SKM-1 (cell line): ENCODE results near the gene RHEX.
"Not testable (repeated sequence)": the region's sequence is repeated elsewhere in the genome, so short reads cannot be mapped to it uniquely, and the experiment has no call there.

Source experiments
- DNase-seq: peaks from one replicate; lab custom pipeline; 2025; ENCODE audit not compliant: unreplicated experiment; lab: John Stamatoyannopoulos, UW

RHEX gene, protein sequence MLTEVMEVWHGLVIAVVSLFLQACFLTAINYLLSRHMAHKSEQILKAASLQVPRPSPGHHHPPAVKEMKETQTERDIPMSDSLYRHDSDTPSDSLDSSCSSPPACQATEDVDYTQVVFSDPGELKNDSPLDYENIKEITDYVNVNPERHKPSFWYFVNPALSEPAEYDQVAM

DNA sequence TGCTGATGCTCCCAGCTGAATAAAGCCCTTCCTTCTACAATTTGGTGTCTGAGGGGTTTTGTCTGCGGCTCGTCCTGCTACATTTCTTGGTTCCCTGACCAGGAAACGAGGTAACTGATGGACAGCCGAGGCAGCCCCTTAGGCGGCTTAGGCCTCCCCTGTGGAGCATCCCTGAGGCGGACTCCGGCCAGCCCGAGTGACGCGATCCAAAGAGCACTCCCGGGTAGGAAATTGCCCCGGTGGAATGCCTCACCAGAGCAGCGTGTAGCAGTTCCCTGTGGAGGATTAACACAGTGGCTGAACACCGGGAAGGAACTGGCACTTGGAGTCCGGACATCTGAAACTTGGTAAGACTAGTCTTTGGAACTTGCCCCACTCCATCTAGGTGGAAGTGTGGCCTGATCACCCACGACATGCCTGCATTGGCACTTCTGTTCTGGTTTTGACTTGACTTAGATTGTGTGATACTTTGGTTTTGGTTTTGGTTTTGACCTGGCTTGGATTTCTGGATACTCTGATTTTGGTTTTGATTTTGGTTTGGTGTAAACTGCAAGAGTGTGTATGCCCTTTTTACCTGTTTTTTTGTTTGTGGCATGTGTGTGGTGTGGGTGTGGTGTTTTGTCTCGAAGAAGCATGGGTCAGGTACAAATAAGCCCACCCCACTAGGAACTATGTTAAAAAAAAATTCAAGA, at the start of gene RHEX:
Gene RHEX, plus strand, starts transcription at position 255 of the 692 bp plus-strand sequence. CDS start 44,656 bp downstream, outside the sequence.
- DNase-seq, result not testable (repeated sequence)

DNA sequence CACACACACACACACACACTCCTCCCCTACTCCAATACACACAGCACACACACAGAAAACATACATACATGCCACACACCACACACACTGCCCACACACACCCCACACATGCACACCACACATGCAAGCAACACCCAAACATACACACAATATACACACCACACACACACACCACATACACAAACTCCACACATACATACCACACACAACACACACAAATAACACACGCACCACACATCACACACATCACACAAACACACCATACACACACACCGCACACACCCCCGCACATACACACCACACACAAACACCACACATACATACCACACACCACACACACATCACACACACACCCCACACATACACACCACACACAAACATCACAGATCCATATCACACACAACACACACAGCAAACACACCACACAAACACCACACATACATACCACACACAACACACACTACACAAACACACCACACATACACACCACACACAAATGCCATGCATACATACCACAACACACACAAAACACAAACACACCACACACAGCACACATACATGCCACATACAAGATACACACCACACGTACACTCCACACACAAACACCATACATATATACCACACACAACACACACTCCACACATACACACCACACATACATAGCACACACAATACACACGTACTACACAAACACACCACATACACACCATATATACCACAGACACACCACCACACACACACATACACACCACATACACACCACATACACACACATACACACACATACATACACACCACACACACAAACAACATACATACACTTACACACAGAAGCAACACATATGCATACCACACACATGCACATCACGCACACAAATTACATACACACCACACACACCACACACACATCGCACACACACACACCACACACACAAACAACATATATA, 48.8 kb upstream of the RHEX start:
- no peak for DNase-seq

DNA sequence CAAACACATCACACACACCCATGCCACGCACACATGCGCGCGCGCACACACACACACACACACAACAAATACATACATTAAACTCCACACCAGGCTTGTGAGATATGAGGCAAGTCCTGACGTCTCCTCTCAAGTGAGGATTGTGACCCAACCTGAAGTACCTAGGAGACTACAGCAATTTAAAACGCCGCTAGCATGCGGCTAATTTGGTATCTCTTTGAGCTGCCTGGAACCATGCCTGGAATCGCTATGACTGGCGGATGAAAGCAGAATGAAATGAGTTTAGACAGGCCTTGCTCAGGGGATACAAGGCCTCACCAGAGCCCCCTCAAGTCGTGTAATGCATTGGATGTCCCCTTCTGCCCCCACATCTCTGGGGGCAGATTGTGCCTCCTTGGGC, 48.1 kb upstream of the RHEX start:
- no peak for DNase-seq

DNA sequence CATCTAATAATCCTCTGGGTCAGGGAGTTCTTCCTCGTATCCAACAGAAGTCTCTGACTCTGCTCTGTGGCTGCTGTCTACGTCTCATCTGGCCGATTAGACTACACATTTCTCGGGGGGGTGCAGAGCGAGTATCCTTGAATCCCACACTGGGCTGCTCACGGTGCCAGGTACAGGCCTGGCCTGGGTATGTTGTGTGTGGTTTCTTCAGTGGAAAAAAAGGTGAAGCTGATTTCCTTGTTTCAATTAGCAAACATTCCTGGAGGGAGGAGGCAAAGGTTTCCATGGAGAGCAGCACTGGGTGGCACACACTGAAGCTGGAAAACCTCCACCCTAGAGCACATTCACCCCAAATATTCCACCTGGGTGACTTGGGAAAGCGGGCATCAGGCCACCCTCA, 47.7 kb upstream of the RHEX start:
- no peak for DNase-seq

DNA sequence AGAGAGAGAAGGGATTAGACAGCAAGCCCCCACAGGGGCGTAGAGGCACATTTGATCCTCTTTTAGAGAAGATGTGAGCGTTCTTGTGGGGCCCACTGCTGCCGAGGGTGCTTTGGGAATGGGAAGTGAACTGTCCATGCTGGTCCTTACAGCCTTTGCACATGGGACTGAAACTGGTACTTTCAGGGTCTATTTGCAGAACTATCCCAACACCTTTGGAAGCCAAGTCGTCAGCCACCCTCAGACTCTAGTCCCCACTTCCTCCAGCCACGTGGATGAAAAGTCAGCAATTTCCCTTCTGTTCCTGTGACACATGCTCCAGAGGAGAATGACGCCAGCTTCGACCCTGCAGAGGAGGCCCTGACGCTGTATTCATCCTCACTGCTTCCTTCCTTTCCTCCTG, 47.2 kb upstream of the RHEX start:
- DNase-seq, result no peak

DNA sequence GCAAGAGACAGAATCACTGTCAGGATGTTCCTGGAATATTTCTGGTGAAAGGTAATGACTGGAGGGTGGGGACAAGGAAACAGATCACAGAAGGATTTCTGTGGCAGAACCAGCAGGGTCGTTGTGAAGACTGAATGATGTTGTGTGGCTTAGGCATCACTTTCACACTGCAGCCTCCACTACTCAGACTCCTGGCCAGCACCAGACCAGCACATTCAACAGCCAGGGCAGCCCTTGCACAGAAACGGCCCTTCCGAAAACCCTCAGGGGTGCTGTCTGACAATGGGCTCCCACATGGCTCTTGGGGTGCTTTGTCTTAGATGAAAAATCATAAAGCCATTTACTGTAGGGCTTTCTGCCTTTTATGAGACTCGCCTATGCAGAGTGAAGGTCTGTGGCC, 46.0 kb upstream of the RHEX start:
- no peak for DNase-seq

DNA sequence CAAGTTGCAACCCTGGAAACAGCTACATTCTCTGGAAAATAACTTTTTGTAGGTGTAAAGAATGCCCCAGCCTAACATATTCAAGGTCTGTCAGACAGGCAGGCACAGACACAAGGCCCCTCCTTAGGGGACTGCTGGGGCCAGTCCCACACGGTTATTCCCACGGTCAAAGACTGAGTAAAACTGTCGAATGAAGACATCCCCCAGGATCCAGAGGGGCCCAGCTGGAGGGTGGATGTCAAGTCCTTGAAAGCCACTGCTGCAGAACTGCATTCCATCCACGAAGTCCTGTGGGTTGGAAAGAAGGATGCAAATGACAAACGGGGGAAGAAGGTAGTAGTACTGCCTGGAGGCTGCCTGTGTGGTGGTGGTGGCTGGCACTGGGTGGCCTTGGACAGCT, 42.9 kb upstream of the RHEX start:
- DNase-seq, result no peak

DNA sequence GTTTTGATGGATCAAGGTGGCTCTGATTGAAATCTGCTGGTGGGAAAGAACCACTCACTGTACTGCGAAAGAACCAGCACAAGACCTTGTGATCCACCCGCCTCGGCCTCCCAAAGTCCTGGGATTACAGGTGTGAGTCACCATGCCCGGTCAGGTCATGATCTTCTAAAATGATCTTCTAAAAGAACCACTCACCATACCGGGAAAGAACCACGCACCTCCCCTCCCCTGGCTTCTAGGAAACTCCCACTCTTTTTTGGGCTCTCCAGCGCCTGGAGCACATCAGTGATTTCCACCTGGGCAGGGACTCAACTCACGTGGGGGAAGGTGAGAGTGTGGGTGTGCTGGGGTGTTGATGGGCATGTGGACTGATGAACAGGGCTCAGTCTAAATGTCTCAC, 41.9 kb upstream of the RHEX start:
- no peak for DNase-seq

DNA sequence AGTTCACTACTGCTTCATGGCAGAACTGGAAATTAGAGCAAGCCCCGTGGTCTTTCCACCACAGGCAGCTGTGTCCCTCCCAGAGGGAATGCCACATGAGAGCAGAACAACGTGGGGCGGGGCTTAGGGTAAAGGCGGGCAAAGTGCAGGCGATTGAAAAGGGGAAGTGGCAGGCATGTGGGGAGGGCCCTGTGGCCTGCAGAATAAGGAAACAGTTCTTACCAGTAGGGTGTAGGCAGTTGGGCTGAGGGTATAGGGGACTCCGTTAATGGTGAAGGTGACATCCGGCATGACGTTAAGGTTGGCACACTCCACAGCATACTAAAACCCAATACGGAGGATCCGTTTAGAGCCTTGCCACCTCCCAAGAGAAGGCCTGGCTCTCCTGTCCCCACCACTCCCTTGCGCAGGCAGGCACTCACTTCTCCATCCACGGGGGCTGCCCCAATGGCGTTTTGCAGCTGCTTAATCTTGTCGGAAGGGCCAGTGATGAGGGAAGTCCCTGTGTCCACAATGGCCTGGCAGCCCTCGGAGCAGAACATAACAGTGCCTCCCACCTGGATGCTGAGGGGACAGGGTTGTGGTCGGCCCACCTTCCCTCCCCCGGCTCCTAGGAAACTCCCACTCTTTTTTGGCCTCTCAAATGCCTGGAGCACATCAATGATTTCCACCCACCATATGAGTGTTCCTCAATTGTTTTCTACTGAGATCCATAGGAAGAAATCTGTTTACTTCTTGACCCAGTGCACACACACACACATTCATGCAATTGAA, 40.7 kb upstream of the RHEX start:
- DNase-seq, result peak; percentile 100

DNA sequence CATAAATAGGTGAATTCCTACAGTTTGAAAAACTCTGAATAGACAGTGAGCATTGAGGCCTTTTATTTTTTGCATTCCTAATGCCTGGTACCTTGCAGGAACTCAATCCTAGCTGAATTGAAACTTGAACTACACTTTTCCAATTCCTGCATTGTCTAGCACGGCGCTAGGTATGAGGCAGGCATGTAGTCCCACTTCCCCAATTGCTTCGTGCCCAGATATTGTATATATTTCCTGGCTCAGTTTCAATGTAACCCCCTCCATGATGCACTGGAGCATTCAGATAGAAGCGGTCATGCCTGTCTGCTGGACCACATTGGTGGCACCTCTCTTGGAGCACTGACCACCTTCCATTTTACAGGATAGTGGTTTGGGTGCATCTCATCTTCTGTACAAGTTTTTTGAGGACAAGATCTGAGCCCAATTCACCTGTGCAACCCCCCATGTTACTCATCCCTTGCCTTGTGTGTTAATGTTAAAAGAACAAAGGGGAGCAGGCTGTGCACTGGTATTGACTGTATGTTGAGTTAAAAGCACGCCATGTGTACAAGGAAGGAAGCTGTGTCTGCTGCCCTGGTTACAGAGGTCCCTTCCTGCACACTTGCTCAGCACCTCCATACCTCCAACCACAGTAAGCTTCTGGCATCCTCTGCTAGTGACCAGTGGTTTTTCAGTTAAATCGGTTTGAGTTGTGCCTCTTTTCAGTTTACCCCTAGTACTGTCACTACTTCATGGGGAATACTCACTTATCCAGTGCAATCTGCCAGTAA, 39.8 kb upstream of the RHEX start:
- no peak for DNase-seq

DNA sequence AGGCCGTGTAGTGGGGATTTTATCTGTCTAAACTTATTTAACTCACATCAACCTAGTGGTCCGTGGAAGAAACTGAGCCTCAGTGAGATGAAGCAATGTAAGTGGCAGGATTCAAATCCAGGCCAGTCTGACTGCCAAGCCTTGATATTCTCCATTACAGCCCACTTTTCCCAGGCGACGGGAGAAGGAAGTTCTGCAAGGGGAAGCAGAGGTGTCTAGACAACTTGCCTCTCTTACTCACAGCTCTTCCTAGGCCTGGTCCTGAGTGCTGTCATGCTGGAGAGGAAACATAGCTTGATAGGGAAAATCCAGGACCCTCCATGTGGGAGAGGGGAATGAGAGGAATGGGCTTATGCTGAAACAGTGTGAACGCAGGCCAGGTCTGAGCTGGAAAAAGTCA, 38.4 kb upstream of the RHEX start:
- no peak for DNase-seq

DNA sequence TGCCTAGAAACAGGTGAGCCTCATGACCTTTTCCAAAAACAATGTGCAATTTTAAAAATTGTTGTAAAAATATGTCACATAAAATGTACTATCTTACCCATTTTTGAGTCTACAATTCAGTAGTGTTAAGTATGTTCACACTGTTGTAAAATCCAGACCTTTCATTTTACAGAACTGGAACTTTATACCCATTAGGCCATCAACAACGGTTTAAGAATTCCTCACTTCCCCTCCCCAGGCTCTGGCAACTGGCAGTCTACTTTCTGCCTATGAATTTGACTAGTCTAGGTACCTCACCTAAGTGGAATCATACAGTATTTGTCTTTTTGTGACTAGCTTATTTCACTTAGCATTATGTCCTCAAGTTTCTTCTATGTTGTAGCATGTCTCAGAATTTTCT, 37.9 kb upstream of the RHEX start:
- DNase-seq, result no peak

DNA sequence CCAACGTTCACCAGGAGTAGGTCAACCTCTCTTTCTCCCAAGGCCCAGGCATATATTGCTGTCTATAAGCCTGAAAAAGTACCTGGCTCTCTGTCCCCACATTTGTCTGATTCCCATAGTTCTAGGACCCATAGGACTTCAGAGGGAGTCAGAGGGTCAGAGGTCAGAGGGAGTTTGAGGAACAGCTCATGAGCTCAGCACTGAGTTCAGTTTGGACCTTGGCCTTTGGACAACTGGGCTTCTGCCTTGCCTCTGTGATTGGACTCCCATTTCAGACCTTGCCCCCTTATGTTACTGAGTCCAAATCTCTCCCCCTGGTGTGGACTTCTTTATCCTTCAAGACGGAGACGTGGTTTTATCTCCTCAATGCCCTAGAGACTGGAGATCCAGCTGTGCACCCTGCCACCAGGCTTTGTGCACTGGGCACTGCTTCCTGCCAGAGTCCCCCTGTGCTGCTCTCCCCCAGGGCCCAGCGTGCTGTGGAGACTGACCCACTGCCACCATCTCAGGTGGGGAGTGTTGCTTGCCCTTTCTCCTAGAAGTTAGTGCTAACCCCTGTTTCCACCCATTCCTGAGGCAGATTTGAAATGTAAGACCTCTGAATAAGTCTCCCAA, 32.5 kb upstream of the RHEX start:
- DNase-seq, result no peak

DNA sequence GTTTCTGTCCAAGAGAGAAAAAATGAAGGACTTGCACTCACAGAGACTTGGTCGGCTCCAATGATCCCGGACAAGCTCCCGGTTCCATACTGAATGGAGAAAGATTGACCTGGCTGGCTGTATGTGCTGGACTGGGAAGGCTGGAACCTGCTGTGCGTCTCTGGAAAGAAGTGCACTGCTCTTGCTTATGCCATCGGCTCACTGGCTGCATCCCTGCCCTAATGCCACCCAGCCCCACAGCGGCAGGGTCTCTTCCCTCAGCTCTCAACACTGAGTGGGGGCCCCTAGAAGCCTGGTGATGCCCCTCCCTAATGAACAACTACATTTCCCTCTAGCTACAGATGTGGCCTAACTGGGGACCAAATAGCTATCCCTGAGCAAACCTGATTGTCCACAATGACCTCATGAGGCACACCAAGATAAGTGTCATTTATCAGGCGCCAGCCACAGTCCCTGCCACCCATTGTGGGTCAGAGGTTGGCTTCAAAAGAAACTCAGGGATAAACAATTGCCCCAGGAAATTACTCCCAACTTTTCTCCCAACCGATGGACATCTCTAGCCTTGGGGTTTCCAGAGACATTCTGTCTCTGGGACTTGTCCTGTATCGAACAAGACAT, 31.9 kb upstream of the RHEX start:
- no peak for DNase-seq

DNA sequence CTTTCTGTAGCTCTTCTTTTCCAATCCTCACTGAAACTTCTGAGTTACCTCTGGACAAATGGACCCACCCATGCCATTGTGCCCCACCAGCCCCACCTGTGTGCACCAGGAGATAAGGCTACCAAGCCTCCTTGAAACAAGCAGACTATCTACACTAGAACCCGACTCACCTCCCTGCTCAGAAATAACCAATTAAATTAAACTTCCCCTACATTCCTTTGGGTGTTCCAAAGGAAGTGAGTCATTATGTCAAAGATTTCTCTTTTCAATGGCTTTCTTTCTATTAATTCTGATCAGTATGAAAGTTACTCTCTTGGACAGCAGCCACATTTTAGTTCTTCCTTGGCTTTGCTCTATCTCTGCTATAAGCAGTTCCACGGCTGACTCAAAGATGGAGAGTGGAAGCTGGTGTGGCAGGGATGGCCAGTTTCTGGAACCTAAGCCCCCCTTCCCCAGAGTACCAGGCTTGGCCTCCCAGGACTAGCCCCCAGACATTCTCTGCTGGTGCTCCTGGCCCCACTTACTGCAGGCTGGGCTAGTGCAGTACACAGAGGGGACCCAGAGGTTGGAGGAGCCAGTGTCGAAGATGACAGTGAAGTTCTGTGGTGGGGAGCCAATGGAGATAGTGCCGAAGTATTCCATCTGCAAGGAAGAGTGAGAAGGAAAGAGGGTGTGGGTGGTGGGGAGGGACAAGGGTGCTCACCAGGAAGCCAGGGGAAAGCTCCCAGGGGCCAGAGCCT, 31.2 kb upstream of the RHEX start:
- no peak for DNase-seq

DNA sequence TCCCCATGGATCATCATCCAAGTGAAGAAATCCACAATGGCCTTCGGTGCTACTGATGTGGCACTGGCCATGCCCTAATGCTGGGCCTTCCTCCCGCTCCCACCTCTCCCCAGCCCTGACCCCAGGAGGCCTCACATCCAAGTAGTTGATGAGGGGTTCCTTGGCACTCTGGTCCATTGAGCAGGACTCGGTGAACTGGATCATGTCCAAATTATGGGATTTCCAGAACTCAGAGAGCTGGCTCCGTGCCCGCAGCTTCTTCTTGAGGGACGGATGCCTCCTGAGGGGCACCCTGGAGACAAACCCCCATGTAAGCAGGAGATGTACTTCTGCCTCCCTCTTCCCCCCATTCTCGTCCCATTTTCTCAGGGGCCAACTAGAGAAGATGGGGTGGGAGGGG, 30.2 kb upstream of the RHEX start:
- no peak for DNase-seq

DNA sequence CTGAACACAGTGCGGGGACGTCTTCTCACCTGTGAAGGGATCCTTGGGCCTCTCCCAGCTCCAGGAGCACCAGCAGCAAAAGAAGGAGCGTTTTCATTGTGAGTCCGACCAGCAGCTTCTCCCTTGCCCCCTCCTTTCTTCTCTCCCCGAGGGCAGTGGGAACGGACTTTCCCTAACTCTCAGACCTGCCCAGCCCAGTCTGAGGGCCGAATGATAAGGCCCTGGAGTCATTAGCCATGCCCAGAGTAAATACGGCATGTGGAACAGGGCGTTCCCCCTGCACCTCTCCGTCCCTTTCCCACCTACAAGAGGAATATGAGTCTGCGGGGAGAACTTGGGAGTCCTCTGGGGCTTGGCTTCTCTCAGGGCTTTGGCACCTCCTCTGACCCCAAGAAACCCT, 29.3 kb upstream of the RHEX start, which contains the start of gene CTSE:
Gene CTSE, minus strand, starts transcription at position 201 of the 400 bp plus-strand sequence. Its CDS starts 104 bp downstream, at position 97.
- DNase-seq, result no peak

DNA sequence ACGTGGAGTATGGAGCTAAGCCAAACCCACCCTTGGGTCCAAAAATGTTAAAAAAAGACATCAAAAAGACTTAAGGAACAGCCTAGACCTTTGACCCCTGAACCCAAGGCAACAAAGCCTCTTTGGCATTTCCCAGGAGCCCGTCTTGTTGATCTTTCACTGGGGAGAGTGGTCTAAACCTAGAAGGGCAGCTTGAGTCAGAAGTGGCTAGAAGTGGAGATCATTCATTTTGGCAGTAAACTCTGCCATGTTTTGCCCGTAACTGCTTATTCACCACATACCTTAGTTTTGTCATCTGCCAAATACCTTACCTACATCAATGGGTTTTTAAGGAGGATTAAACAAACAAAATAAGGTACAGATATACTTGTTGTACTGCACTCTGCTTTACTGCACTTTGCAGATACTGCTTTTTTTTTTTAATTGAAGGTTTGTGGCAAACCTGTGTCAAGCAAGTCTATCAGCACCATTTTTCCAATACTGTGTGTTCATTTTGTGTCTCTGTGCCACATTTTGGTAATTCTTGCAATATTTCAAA, 27.6 kb upstream of the RHEX start:
- DNase-seq, result no peak
